ENCODE measurements around the gene TTC13. TPM values are rescaled to one million over a fixed set of nuclear protein-coding genes. Genes with fewer than 3 reads are reported as not detected.
"Not testable (repeated sequence)": the region's sequence is repeated elsewhere in the genome, so short reads cannot be mapped to it uniquely, and the experiment has no call there.

Gene TTC13
- total RNA-seq, 1 experiment from 2014 or later, result 35.2 TPM

DNA sequence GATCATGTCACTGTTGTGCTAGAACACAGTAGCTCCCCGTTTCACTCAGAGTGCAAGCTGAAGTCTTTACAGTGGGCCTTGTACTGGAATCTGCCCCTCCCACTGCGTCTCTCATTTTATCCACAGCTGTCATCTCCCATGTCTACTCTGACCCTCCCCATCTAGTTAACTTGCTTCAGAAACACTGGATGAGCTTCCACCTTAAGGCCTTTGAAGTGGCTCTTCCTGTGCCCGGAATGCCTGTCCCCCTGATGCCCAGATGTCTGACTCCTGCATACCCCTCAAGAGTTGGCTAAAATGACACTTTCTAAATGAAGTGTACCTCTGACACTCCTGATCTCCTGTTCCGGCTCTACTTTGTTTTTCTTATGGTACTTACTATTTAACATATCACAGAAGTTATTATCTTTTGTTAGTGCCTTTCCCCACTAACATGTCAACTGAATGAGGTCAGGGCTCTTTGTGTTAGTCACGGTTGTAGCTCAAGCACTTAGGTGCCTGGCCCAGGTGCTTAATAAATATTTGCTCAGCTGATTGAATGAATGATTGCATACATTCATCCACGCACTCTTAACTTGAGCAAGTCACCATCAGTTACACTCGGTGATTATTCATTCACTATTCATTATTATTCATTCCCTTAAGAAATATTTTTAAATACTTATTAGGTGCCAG lies 13.6 kb upstream of the TTC13 start:
- POLR2A ChIA-PET, result interaction anchor here (0.7 to 10.7 kb wide), 4 partner anchors 9 to 41 kb away, joined by 3 to 76 read pairs (median 6); partner anchors contain the start of genes ARV1 and TTC13
- no peak for DNase-seq (ENCODE audit: unreplicated experiment)
- no peaks in the 10 kb centered on the region for H3K9me3 Mint-ChIP-seq (ENCODE audit: unreplicated experiment)
- CTCF ChIA-PET, result interaction anchor here (0.6 to 1.7 kb wide), 4 partner anchors 21 to 334 kb away, joined by 3 to 4 read pairs (median 3); no protein-coding TSS in a partner anchor
- peaks cover 5% of the 10 kb centered on the region for H3K4me1 Mint-ChIP-seq (ENCODE audit: insufficient read depth, unreplicated experiment)
- no TSS peak for BruUV-seq (replicated peaks)
- peaks cover 38% of the 10 kb centered on the region for H3K36me3 Mint-ChIP-seq (ENCODE audit: insufficient read depth, unreplicated experiment)
- intact Hi-C loops (cut with micrococcal nuclease), result no loop called here
- no peak overlapping the region for H3K27ac Mint-ChIP-seq (ENCODE audit: low read depth, unreplicated experiment)
- no peaks in the 10 kb centered on the region for H3K27me3 Mint-ChIP-seq (ENCODE audit: insufficient read depth, unreplicated experiment)
- TF ChIP-seq, protein P1, sequence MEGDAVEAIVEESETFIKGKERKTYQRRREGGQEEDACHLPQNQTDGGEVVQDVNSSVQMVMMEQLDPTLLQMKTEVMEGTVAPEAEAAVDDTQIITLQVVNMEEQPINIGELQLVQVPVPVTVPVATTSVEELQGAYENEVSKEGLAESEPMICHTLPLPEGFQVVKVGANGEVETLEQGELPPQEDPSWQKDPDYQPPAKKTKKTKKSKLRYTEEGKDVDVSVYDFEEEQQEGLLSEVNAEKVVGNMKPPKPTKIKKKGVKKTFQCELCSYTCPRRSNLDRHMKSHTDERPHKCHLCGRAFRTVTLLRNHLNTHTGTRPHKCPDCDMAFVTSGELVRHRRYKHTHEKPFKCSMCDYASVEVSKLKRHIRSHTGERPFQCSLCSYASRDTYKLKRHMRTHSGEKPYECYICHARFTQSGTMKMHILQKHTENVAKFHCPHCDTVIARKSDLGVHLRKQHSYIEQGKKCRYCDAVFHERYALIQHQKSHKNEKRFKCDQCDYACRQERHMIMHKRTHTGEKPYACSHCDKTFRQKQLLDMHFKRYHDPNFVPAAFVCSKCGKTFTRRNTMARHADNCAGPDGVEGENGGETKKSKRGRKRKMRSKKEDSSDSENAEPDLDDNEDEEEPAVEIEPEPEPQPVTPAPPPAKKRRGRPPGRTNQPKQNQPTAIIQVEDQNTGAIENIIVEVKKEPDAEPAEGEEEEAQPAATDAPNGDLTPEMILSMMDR (IDR thresholded peaks at IDR 0.05; ENCODE audit: unreplicated experiment), result no peak
- H3K4me3 Mint-ChIP-seq (ENCODE audit: unreplicated experiment), result no peak overlapping the region

DNA sequence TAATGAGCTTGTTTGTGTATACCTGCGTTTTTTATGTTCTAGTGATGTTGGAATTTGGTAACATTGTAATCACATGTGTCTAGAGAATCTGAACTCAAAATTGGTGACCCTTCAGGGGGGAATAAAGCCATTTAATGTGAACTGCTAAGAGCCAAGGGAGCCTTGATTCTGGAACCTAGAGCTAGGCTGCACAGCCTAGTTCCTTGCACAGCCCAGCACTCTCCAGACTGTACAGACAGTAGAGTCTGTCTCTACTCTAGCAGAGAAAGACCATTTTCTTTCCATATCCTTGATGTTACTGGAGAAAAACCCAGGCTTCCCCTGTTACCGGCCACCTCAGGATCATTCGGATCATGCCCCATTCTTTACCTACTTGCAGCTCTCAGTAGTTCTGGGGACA lies 8.8 kb upstream of the TTC13 start:
- no TSS peak for BruUV-seq (replicated peaks)
- ChIA-PET CTCF (interaction anchor here (0.6 to 1.4 kb wide), 5 partner anchors 25 to 226 kb away, joined by 3 to 5 read pairs (median 3); no protein-coding TSS in a partner anchor), POLR2A (interaction anchor here (1.0 to 10.7 kb wide), 4 partner anchors 10 to 162 kb away, joined by 3 to 76 read pairs (median 8); partner anchors contain the start of genes ARV1, FAM89A and TTC13)
- Mint-ChIP-seq H3K36me3 (ENCODE audit: insufficient read depth, unreplicated experiment) (peaks cover 51% of the 10 kb centered on the region), H3K27ac (ENCODE audit: low read depth, unreplicated experiment) (no peak overlapping the region), H3K9me3 (ENCODE audit: unreplicated experiment) (no peaks in the 10 kb centered on the region), H3K4me1 (ENCODE audit: insufficient read depth, unreplicated experiment) (peaks cover 11% of the 10 kb centered on the region), H3K27me3 (ENCODE audit: insufficient read depth, unreplicated experiment) (no peaks in the 10 kb centered on the region), H3K4me3 (ENCODE audit: unreplicated experiment) (no peak overlapping the region)
- TF ChIP-seq, protein P1 (IDR thresholded peaks at IDR 0.05; ENCODE audit: unreplicated experiment), result no peak
- intact Hi-C loops (cut with micrococcal nuclease), result loop anchor here (2.0 to 5.0 kb wide), 2 partner anchors 71 to 615 kb away; no protein-coding TSS in a partner anchor
- no peak for DNase-seq (ENCODE audit: unreplicated experiment)

DNA sequence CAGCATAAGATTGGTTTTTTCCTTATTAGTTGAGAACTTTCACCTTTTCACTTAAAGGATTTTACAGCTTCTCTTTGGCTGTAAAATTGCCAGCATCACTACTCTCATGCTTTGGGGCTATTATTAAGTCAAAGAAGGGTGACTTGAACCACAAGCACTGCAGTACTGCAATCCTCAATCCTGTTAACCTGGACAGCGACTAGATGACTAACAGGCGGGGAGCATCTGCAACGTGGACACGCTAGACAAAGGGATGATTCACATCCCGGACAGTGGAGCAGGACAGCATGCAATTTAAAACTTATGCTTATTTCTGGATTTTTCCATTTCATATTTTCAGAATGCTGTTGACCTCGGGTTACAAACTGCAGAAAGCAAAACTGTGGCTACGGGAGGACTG lies 8.3 kb upstream of the TTC13 start:
- peaks cover 11% of the 10 kb centered on the region for H3K4me1 Mint-ChIP-seq (ENCODE audit: insufficient read depth, unreplicated experiment)
- peak; percentile 90 for DNase-seq (ENCODE audit: unreplicated experiment)
- ChIA-PET CTCF (interaction anchor here (0.6 to 1.4 kb wide), 4 partner anchors 25 to 227 kb away, joined by 3 to 5 read pairs (median 4); no protein-coding TSS in a partner anchor), POLR2A (interaction anchor here (1.0 to 10.7 kb wide), 5 partner anchors 9 to 162 kb away, joined by 3 to 76 read pairs (median 4); partner anchors contain the start of genes ARV1, FAM89A and TTC13)
- TF ChIP-seq, protein P1 (IDR thresholded peaks at IDR 0.05; ENCODE audit: unreplicated experiment), result no peak
- BruUV-seq (replicated peaks), result no TSS peak
- H3K27me3 Mint-ChIP-seq (ENCODE audit: insufficient read depth, unreplicated experiment), result no peaks in the 10 kb centered on the region
- H3K27ac Mint-ChIP-seq (ENCODE audit: low read depth, unreplicated experiment), result no peak overlapping the region
- no peak overlapping the region for H3K4me3 Mint-ChIP-seq (ENCODE audit: unreplicated experiment)
- H3K9me3 Mint-ChIP-seq (ENCODE audit: unreplicated experiment), result no peaks in the 10 kb centered on the region
- intact Hi-C loops (cut with micrococcal nuclease), result loop anchor here (2.0 to 5.0 kb wide), 2 partner anchors 70 to 615 kb away; no protein-coding TSS in a partner anchor
- peaks cover 46% of the 10 kb centered on the region for H3K36me3 Mint-ChIP-seq (ENCODE audit: insufficient read depth, unreplicated experiment)

DNA sequence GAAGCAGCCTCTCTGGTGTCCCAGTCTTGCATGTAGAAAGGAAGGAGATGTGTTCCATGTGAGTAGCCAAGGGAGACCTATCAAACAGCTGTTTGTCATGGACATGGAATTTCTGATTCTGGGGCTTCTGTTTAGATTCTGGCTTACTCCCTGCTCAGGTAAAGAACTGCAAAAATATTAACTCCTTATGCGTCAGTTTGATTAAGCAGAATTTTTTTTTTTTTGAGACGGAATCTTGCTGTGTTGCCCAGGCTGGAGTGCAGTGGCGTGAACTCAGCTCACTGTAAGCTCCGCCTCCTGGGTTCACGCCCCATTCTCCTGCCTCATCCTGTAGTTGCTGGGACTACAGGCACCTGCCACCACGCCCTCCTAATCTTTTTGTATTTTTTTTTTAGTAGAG lies 7.0 kb upstream of the TTC13 start:
- Mint-ChIP-seq H3K4me3 (ENCODE audit: unreplicated experiment) (no peak overlapping the region), H3K36me3 (ENCODE audit: insufficient read depth, unreplicated experiment) (peaks cover 34% of the 10 kb centered on the region), H3K4me1 (ENCODE audit: insufficient read depth, unreplicated experiment) (peaks cover 11% of the 10 kb centered on the region), H3K27me3 (ENCODE audit: insufficient read depth, unreplicated experiment) (no peaks in the 10 kb centered on the region), H3K27ac (ENCODE audit: low read depth, unreplicated experiment) (no peak overlapping the region), H3K9me3 (ENCODE audit: unreplicated experiment) (no peaks in the 10 kb centered on the region)
- intact Hi-C loops (cut with micrococcal nuclease), result loop anchor here (2.0 to 5.0 kb wide), 2 partner anchors 69 to 617 kb away; no protein-coding TSS in a partner anchor
- CTCF ChIA-PET, result interaction anchor here (0.8 to 1.2 kb wide), 2 partner anchors 256 to 344 kb away, joined by 4 to 6 read pairs; no protein-coding TSS in a partner anchor
- POLR2A ChIA-PET, result interaction anchor here (0.8 to 1.4 kb wide), 4 partner anchors 14 to 342 kb away, joined by 3 to 8 read pairs (median 4); no protein-coding TSS in a partner anchor
- no peak for DNase-seq (ENCODE audit: unreplicated experiment)
- TF ChIP-seq, protein P1 (IDR thresholded peaks at IDR 0.05; ENCODE audit: unreplicated experiment), result no peak
- BruUV-seq (replicated peaks), result no TSS peak

DNA sequence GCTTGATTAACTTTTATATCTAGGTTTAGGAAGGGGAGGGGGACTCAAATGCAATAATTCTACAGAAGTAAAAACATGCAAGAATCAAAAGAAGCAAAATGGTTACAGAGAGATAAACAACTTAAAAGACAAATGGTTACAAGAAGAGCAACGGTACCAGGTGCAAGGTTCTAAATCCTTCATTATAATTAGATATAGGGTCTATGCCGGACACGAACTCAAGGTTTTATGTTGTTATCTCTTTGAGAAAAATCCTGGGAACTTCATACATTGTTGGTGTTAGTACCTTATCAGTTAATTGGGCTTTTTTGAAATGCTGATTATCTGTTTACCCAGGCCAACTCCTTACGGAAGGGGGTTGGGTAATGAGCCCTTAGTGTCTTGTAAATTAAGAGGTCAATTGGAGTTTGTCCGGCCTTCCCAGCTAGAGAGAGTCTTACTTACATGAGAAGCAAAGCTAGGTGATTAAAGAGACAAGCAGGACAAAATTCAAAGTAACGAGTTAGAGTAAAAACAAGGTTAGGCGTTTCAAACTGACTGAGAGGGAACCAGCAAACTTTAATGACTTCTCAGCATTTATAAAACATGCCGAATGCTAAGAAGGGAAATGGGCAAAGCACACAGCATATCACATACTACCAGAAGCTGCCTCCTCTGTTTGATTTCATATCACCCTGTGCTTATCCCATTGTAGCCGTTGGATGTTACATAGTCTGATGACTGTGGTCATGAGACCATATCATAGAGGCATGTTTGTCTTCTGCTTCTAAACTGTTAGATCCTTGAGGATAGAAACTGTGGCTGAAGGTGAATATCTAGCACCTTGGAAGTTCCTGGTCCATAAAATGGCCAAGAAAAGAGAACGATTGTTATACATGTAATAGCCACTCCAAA lies 6.2 kb upstream of the TTC13 start:
- not testable (repeated sequence) for H3K27ac Mint-ChIP-seq (ENCODE audit: low read depth, unreplicated experiment); H3K27me3 Mint-ChIP-seq (ENCODE audit: insufficient read depth, unreplicated experiment); H3K9me3 Mint-ChIP-seq (ENCODE audit: unreplicated experiment); DNase-seq (ENCODE audit: unreplicated experiment); H3K4me3 Mint-ChIP-seq (ENCODE audit: unreplicated experiment); BruUV-seq (replicated peaks)
- intact Hi-C loops (cut with micrococcal nuclease), result loop anchor here (5.0 kb wide), 1 partner anchor 617 kb away; no protein-coding TSS in a partner anchor
- POLR2A ChIA-PET, result interaction anchor here (0.8 to 1.3 kb wide), 3 partner anchors 14 to 341 kb away, joined by 3 to 8 read pairs (median 3); no protein-coding TSS in a partner anchor
- H3K36me3 Mint-ChIP-seq (ENCODE audit: insufficient read depth, unreplicated experiment), result peaks cover 26% of the 10 kb centered on the region
- H3K4me1 Mint-ChIP-seq (ENCODE audit: insufficient read depth, unreplicated experiment), result peaks cover 11% of the 10 kb centered on the region
- CTCF ChIA-PET, result interaction anchor here (0.8 to 1.2 kb wide), 2 partner anchors 257 to 343 kb away, joined by 4 to 6 read pairs; no protein-coding TSS in a partner anchor
